Measurements from ENCODE around the gene NANS.
"Not testable (repeated sequence)": the region's sequence is repeated elsewhere in the genome, so short reads cannot be mapped to it uniquely, and the experiment has no call there.

The NANS gene

DNA sequence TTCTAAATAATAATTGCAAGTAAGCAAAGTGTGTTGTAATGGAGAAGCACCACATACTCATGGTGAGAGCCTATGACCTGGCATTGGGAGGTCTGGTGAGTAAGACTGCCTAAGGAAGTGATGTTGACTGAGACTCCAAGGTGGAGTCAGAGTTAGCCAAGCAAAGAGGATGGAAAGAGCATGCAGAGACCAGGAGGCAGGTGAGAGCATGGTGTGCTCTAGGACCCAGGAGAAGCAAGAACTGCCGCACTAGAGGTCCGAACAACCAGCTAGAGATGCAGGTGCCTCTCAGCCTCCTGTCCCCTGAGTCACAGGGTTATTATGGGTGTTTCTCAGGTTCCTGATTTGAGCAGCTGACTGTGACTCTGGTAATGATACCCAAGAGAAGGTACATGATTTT is 46.1 kb upstream of the NANS start:
- in situ Hi-C loops (cut with HindIII; ENCODE audit: low pct_ligation_motif_present, low sequenced_read_pairs) = no loop called here
- peak overlapping the region; percentile 59 for H3K27ac ChIP-seq
- no peaks in the 10 kb centered on the region for H3K27me3 ChIP-seq (replicated peaks)
- peaks cover 67% of the 10 kb centered on the region for H3K36me3 ChIP-seq (replicated peaks)
- TF ChIP-seq, protein P1, sequence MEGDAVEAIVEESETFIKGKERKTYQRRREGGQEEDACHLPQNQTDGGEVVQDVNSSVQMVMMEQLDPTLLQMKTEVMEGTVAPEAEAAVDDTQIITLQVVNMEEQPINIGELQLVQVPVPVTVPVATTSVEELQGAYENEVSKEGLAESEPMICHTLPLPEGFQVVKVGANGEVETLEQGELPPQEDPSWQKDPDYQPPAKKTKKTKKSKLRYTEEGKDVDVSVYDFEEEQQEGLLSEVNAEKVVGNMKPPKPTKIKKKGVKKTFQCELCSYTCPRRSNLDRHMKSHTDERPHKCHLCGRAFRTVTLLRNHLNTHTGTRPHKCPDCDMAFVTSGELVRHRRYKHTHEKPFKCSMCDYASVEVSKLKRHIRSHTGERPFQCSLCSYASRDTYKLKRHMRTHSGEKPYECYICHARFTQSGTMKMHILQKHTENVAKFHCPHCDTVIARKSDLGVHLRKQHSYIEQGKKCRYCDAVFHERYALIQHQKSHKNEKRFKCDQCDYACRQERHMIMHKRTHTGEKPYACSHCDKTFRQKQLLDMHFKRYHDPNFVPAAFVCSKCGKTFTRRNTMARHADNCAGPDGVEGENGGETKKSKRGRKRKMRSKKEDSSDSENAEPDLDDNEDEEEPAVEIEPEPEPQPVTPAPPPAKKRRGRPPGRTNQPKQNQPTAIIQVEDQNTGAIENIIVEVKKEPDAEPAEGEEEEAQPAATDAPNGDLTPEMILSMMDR (IDR thresholded peaks at IDR 0.05; ENCODE audit: low read depth, low read length, missing control alignments) = no peak
- H3K4me3 ChIP-seq (ENCODE audit: low read depth, low read length) = no peak overlapping the region
- DNase-seq = peak; percentile 43

- Histone ChIP-seq H3K36me3 (replicated peaks) (peaks cover 66% of the 10 kb centered on the region), H3K27me3 (replicated peaks) (no peaks in the 10 kb centered on the region), H3K27ac (no peak overlapping the region), H3K4me3 (ENCODE audit: low read depth, low read length) (no peak overlapping the region)
- in situ Hi-C loops (cut with HindIII; ENCODE audit: low pct_ligation_motif_present, low sequenced_read_pairs) = no loop called here
- TF ChIP-seq, protein P1 (IDR thresholded peaks at IDR 0.05; ENCODE audit: low read depth, low read length, missing control alignments) = no peak
- no peak for DNase-seq
Measured at GRCh38 chr9:98011122-98011521, 45.4 kb upstream of the NANS start.

GRCh38 chr9:98016137-98016680 is 40.3 kb upstream of the NANS start:
- Histone ChIP-seq H3K4me3 (ENCODE audit: low read depth, low read length) (no peak overlapping the region), H3K27ac (no peak overlapping the region), H3K27me3 (replicated peaks) (no peaks in the 10 kb centered on the region), H3K36me3 (replicated peaks) (peaks cover 69% of the 10 kb centered on the region)
- TF ChIP-seq, protein P1 (IDR thresholded peaks at IDR 0.05; ENCODE audit: low read depth, low read length, missing control alignments) = no peak
- DNase-seq = no peak
- in situ Hi-C loops (cut with HindIII; ENCODE audit: low pct_ligation_motif_present, low sequenced_read_pairs) = no loop called here

- no peak overlapping the region for H3K4me3 ChIP-seq (ENCODE audit: low read depth, low read length)
- no peaks in the 10 kb centered on the region for H3K27me3 ChIP-seq (replicated peaks)
- no peak for DNase-seq
- H3K27ac ChIP-seq = no peak overlapping the region
- TF ChIP-seq, protein P1 (IDR thresholded peaks at IDR 0.05; ENCODE audit: low read depth, low read length, missing control alignments) = no peak
- H3K36me3 ChIP-seq (replicated peaks) = peaks cover 63% of the 10 kb centered on the region
- in situ Hi-C loops (cut with HindIII; ENCODE audit: low pct_ligation_motif_present, low sequenced_read_pairs) = no loop called here
Measured at GRCh38 chr9:98017306-98017705, 39.2 kb upstream of the NANS start.

- no peak for DNase-seq
- TF ChIP-seq, protein P1 (IDR thresholded peaks at IDR 0.05; ENCODE audit: low read depth, low read length, missing control alignments) = no peak
- no peaks in the 10 kb centered on the region for H3K27me3 ChIP-seq (replicated peaks)
- no peak overlapping the region for H3K27ac ChIP-seq
- no peak overlapping the region for H3K4me3 ChIP-seq (ENCODE audit: low read depth, low read length)
- peaks cover 53% of the 10 kb centered on the region for H3K36me3 ChIP-seq (replicated peaks)
- in situ Hi-C loops (cut with HindIII; ENCODE audit: low pct_ligation_motif_present, low sequenced_read_pairs) = no loop called here
Measured at GRCh38 chr9:98018347-98018746, 38.2 kb upstream of the NANS start.

DNA sequence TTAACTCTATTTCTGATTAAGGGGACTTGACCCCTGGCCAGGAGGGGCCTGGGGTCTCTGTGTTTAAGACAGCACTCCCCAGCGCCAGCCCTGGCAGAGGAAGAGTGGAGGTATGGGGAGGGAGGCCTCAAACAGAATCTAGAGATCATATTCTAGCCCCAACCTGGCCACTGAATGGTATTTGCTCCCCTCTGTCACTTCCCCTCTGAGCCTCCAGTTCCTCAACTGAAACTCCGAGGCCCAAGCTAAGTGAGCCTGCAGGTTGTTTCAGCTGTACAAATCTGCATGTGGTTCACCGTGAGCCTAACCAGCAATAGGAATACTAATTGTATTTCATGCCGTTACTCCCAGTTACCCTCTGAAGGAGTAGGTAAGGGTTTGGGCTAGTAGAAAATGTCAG is 37.4 kb upstream of the NANS start:
- DNase-seq = no peak
- peaks cover 45% of the 10 kb centered on the region for H3K36me3 ChIP-seq (replicated peaks)

DNA sequence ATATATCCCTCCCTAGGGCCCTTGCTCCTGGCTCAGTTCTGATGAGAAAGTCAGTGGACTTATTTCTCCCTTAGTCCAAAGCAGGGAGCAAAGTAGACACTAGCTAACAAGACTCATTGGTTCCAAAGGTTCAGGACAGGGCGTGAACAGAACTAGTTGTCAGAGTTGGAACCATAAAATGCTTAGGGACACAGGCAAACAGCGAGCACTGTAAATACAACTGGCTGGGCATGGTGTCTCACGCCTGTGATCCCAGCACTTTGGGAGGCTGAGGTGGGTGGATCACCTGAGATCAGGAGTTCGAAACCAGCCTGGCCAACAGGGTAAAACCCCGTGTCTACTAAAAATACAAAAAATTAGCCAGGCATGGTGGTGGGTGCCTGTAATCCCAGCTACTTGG is 36.7 kb upstream of the NANS start:
- in situ Hi-C loops (cut with HindIII; ENCODE audit: low pct_ligation_motif_present, low sequenced_read_pairs); H3K27ac ChIP-seq; H3K27me3 ChIP-seq (replicated peaks); DNase-seq; H3K4me3 ChIP-seq (ENCODE audit: low read depth, low read length): not testable (repeated sequence)
- H3K36me3 ChIP-seq (replicated peaks) = peaks cover 37% of the 10 kb centered on the region

More for the DNA sequence above, 37.4 kb upstream of the NANS start:
- in situ Hi-C loops (cut with HindIII; ENCODE audit: low pct_ligation_motif_present, low sequenced_read_pairs) = no loop called here
- no peak overlapping the region for H3K27ac ChIP-seq
- no peak overlapping the region for H3K4me3 ChIP-seq (ENCODE audit: low read depth, low read length)
- TF ChIP-seq, protein P1 (IDR thresholded peaks at IDR 0.05; ENCODE audit: low read depth, low read length, missing control alignments) = no peak
- no peaks in the 10 kb centered on the region for H3K27me3 ChIP-seq (replicated peaks)

Data from brain microvascular endothelial cell (primary cell).